Medulla oblongata (tissue), 1 donor: ENCODE measurements around the gene EDA2R.

ENCODE experiments used
- DNase-seq: peaks from one replicate; pipeline ENCODE4 v3.0.0-alpha.2; 2015; ENCODE audit errors: extremely low spot score

EDA2R gene

GRCh38 chrX:66638591-66639500 is at the start of gene EDA2R:
Gene EDA2R (minus strand): TSS chrX:66639078. CDS start chrX:66616020, 23,058 bp downstream.
- peak; percentile 67 for DNase-seq

- no peak for DNase-seq
Observed at GRCh38 chrX:66684196-66684595, 45.3 kb upstream of the EDA2R start.

GRCh38 chrX:66680451-66680850 is 41.6 kb upstream of the EDA2R start:
- no peak for DNase-seq

GRCh38 chrX:66677430-66677829 is 38.6 kb upstream of the EDA2R start:
- no peak for DNase-seq

GRCh38 chrX:66676990-66677389 is 38.1 kb upstream of the EDA2R start:
- DNase-seq, result no peak

GRCh38 chrX:66676413-66676812 is 37.5 kb upstream of the EDA2R start:
- no peak for DNase-seq

GRCh38 chrX:66675541-66675940 is 36.7 kb upstream of the EDA2R start:
- no peak for DNase-seq

- no peak for DNase-seq
Observed at GRCh38 chrX:66674506-66674905, 35.6 kb upstream of the EDA2R start.

- DNase-seq, result no peak
Observed at GRCh38 chrX:66672106-66672505, 33.2 kb upstream of the EDA2R start.

GRCh38 chrX:66654411-66654810 is 15.5 kb upstream of the EDA2R start:
- no peak for DNase-seq

- DNase-seq, result no peak
Observed at GRCh38 chrX:66635360-66635759, 3.5 kb downstream of the EDA2R start.

- no peak for DNase-seq
Observed at GRCh38 chrX:66634272-66634671, 4.6 kb downstream of the EDA2R start.

- no peak for DNase-seq
Observed at GRCh38 chrX:66633541-66633940, 5.3 kb downstream of the EDA2R start.

- no peak for DNase-seq
Observed at GRCh38 chrX:66632981-66633380, 5.9 kb downstream of the EDA2R start.

- no peak for DNase-seq
Observed at GRCh38 chrX:66632473-66632872, 6.4 kb downstream of the EDA2R start.

GRCh38 chrX:66625525-66625924 is 13.4 kb downstream of the EDA2R start:
- no peak for DNase-seq

GRCh38 chrX:66622209-66622608 is 16.7 kb downstream of the EDA2R start:
- DNase-seq, result no peak

GRCh38 chrX:66616944-66617343 is 21.9 kb downstream of the EDA2R start:
- no peak for DNase-seq

- peak; percentile 72 for DNase-seq
Observed at GRCh38 chrX:66602381-66602938, 36.4 kb downstream of the EDA2R start.

GRCh38 chrX:66601522-66601921 is 37.4 kb downstream of the EDA2R start:
- peak; percentile 2 for DNase-seq

- DNase-seq, result no peak
Observed at GRCh38 chrX:66579219-66579618, 59.7 kb downstream of the EDA2R start.

- no peak for DNase-seq
Observed at GRCh38 chrX:66553973-66554372, 84.9 kb downstream of the EDA2R start.

- DNase-seq, result no peak
Observed at GRCh38 chrX:66547847-66548369, 91.0 kb downstream of the EDA2R start.
